Measurements from ENCODE around the gene AOC2. TPM values are rescaled to one million over a fixed set of nuclear protein-coding genes. Genes with fewer than 3 reads are reported as not detected.

AOC2 gene
- total and polyA plus RNA-seq, 2 of the 13 experiments (the other 11 are each of a cell fraction or from before 2014, with no cell fraction given), result 1.2 to 3.3 TPM

- no peak for TF ChIP-seq ATAD3A (CRISPR knock-in tag; IDR thresholded peaks at IDR 0.05)
- TF ChIP-seq ZSCAN12 (CRISPR knock-in tag; IDR thresholded peaks at IDR 0.05), result no peak; the same call in 1 of the 2 replicates
- no peak for TF ChIP-seq NFRKB (IDR thresholded peaks at IDR 0.05)
- TF ChIP-seq MAFF (IDR thresholded peaks at IDR 0.05; ENCODE audit: low read depth, low read length), result no peak
- no peak for TF ChIP-seq ATF7 (IDR thresholded peaks at IDR 0.05)
- TF ChIP-seq ATF7 (CRISPR knock-in tag; IDR thresholded peaks at IDR 0.05), result peak; percentile 42; the same call in 1 of the 2 replicates
- 0 out of 2 replicates have a peak, but pooled peaks have one; percentile 16 for TF ChIP-seq SIX4 (CRISPR knock-in tag; IDR thresholded peaks at IDR 0.05)
- TF ChIP-seq, protein P1, sequence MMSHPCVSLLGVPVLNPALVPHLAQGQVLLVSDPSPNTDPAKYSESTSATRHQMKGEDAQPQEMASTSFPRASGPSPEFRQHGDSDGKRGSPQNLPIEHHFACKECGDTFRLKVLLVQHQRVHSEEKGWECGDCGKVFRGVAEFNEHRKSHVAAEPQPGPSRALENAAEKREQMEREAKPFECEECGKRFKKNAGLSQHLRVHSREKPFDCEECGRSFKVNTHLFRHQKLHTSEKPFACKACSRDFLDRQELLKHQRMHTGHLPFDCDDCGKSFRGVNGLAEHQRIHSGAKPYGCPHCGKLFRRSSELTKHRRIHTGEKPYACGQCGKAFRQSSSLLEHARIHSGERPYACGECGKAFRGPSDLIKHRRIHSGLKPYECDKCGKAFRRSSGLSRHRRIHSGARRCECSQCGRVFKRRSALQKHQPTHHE (CRISPR knock-in tag; IDR thresholded peaks at IDR 0.05; ENCODE audit: borderline replicate concordance), result no peak
- TF ChIP-seq ZKSCAN1 (IDR thresholded peaks at IDR 0.05; ENCODE audit: low read length), result peak; percentile 32; the same call in 1 of the 2 replicates
- peak; percentile 60 for TF ChIP-seq TFE3 (CRISPR knock-in tag; IDR thresholded peaks at IDR 0.05)
- no peak; the same call in 1 of the 2 replicates for TF ChIP-seq NFYB (CRISPR knock-in tag; IDR thresholded peaks at IDR 0.05)
- TF ChIP-seq SIN3A (IDR thresholded peaks at IDR 0.05; ENCODE audit: borderline replicate concordance, low read depth, low read length), result no peak
- no peak for TF ChIP-seq FOXP1 (IDR thresholded peaks at IDR 0.05)
- TF ChIP-seq FOXP1 (CRISPR knock-in tag; IDR thresholded peaks at IDR 0.05), result peak; percentile 96
- TF ChIP-seq, protein P2, sequence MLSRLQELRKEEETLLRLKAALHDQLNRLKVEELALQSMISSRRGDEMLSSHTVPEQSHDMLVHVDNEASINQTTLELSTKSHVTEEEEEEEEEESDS (CRISPR knock-in tag; IDR thresholded peaks at IDR 0.05; ENCODE audit: borderline replicate concordance), result no peak
- no peak for TF ChIP-seq PHF8 (CRISPR knock-in tag; IDR thresholded peaks at IDR 0.05)
- peak; percentile 87 for TF ChIP-seq SP5 (CRISPR knock-in tag; IDR thresholded peaks at IDR 0.05; ENCODE audit: borderline replicate concordance, low read depth)
- TF ChIP-seq ZNF614 (CRISPR knock-in tag; IDR thresholded peaks at IDR 0.05; ENCODE audit: borderline replicate concordance), result peak; percentile 78; the same call in 1 of the 2 replicates
- TF ChIP-seq KAT8 (CRISPR knock-in tag; IDR thresholded peaks at IDR 0.05), result peak; percentile 84
- peak; percentile 80 for TF ChIP-seq ZNF574 (CRISPR knock-in tag; IDR thresholded peaks at IDR 0.05)
- no peak; the same call in 1 of the 2 replicates for TF ChIP-seq FOXC1 (CRISPR knock-in tag; IDR thresholded peaks at IDR 0.05; ENCODE audit: borderline replicate concordance)
- TF ChIP-seq HDAC1 (CRISPR knock-in tag; IDR thresholded peaks at IDR 0.05), result peak; percentile 88
These were observed 50.2 kb downstream of the AOC2 start (continued) for GRCh38 chr17:42894283-42895184.

All from HepG2 (cell line).